SKM-1 (cell line): ENCODE data around the gene DNASE2B.

ENCODE experiments used
- DNase-seq: peaks from one replicate; lab custom pipeline; 2025; ENCODE audit not compliant: unreplicated experiment; lab: John Stamatoyannopoulos, UW

The DNASE2B gene

DNA sequence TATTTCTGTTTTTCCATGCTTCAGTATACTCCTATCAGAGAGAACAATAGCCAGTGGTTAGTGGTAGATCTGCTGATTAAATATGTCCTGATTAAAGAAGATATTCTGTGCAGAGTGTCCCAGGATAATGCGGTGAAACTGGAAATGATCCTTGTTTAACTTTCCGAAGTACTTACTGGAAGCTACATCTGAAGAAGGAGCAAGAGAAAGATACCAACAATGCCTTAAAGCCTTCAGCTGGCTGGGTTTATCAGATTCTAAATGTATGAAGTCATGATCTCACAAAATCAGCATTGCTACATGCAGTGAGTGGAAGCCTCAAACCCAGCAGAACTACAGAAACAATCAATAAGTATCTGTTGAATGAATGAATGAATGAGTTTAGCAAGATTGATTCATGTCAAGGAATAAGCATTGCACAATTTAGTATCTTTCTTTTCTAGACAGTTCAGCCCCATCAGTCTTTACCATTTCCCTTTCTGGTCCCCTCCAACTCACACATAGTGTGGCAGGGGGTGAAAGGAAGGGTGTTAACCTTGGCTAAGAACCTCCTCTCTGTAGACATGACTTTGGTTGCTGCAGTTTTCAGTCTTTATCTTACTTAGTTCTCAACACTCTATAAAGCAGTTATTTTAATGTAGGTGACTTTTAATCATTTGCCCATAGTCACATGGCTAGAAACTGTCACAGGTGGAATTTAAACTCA, 24.7 kb upstream of the DNASE2B start:
- DNase-seq = no peak

DNA sequence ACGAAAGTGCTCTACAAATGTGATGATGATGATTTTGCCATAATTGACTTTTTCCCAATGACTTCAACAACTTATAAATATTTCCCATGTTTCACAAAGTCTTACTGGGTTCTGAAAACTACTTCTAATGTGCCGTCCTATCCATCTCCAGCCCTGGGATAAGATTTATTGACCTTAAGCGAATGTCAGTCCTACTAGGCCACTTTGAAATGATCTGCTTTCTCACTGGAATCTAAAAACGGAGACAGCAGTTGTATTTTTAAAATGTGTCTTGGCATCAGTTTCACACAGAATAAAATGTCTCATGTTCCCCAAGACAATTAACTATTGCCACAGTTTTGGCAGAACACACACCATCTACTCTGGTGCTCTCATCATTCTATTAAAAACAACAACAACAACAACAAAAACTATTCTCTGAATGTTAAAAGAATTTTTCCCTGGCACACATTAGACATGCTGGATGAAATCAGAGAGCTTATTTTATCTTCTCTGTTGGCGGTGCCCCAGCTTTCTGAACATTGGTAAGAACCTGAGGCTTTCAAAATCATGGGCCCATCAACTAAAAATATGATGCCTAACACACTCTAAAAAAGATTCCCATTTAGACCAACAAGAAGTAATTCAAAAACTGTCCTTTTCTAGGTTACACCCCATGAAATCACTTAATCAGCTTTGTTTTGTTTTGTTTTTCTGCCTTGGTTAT, 23.1 kb upstream of the DNASE2B start:
- DNase-seq = no peak

DNA sequence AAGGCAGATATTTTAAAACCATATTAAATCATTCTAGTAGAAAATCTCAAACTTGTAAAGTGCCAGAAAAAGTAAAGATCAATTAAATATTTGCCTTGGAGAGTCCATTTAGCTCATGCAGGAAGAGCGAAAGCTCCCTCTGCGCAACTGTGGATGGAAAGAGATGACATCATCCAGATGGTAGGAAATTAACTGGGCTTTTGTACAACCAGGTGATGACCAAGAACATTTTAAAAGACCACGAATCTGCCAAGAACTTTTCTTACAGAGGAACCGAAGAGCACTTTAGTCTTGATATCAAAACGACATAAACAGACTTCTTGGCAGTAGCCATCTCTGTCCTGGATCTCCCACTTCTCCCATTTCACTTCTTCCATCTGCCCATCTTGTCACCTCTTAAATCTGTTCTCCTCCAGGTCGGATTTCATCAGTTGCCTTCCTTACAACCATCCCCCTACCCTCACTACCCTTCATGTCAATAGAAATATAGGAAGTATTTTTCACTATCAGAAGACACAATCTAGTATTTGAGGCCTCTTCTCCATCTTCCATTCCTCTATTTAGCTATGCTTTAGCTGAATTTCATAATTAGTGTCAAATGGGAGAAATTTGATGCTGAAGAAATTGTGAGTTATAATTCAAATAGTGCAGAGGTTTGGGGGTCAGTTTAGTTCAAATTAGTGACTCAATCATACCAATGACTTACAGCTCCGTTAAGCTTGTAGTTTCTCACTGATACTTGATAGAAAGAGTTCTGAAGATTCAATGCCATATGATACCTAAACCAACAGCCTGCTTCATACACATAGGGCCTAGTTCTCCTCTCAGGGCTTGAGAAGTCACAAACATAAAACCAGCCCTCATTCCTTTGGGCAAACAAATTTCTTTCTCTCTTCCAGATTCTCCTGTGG, 22.0 kb upstream of the DNASE2B start:
- DNase-seq = no peak

DNA sequence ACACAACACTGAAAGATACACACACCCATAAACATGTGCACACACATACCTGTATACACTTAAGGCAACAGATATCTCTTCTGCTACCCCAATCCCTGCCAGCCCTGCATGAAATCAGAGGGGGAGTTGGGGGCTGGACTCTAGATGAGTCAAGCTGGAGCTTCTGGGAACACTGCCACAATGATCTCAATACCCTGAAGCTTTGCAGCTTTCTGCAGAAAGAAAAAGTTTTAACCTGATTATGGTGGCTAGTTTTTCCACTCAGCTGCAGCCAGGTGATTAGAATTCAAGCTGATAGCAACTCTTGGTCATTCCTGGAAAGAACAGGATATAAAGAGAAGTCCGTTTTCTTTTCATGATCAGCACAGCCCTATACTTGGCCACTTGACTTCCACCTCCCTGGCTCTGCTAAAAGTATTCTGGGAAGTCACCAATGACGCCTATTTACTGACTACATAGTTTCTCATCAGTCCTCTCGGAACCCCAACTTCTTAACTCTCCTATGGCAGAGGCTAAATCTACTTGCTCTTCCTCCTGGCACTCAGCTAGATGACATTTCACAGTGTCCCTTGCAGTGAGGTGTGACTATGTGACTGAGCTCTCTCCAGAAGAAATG, 20.7 kb upstream of the DNASE2B start:
- DNase-seq = no peak

GRCh38 chr1:84379138-84379916, 19.0 kb upstream of the DNASE2B start:
- DNase-seq = no peak

- DNase-seq = no peak
Measured at GRCh38 chr1:84379917-84380180, 18.4 kb upstream of the DNASE2B start.

- DNase-seq = no peak
Measured at GRCh38 chr1:84382127-84382526, 16.2 kb upstream of the DNASE2B start.

DNA sequence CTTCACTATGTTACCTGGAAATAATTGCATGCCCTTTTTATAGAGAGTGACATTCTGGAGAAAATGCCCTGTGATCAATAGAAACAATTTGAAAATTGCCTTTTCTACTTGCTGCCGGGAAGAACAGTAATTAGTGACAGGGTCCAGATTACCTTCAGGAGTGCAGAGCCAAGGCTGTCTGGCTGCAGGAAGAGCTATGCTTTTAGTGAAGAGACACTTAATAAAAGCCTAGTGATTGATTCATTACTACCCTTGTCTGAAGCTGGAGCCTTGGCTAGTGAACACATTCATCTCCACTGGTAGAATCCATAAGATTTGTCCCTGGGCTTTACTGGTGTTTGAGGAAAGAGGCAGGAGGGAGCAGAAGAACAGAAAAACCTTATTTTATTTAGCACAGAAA, 12.9 kb upstream of the DNASE2B start:
- no peak for DNase-seq

DNA sequence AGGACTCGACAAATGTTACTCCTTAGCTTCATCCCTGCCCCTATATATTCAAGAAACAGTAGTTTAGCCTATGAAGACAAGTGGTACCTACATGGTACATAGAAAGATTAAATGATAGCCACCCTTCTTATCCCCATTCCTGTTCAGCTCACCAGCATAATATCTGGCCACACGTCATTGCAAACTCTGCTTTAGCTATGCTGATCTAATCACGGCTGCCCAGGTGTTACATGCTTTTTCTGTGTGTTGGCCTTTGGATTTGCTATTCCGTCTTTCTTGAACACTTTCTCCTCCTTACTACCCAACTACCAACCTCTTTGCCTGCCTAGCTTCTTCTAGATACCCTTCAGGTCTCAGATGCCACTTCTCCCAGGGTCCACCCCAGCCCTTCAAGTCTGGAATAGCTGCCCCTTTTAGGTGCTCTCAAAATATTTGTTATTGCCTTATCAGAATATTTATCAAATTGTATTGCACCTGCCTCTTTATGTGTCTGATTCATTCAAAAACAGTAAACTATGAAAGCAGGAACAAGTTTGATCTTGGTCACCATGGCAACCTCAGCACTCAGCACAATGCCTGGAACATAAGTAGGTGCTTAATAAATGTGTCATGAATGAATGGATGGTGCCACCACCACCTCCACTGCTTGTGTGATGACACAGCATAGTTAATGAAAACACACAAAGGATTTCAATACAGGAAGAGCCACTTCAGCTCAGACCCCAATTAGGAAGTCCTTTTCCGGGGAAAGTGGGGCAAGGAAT, 11.4 kb upstream of the DNASE2B start:
- no peak for DNase-seq

DNA sequence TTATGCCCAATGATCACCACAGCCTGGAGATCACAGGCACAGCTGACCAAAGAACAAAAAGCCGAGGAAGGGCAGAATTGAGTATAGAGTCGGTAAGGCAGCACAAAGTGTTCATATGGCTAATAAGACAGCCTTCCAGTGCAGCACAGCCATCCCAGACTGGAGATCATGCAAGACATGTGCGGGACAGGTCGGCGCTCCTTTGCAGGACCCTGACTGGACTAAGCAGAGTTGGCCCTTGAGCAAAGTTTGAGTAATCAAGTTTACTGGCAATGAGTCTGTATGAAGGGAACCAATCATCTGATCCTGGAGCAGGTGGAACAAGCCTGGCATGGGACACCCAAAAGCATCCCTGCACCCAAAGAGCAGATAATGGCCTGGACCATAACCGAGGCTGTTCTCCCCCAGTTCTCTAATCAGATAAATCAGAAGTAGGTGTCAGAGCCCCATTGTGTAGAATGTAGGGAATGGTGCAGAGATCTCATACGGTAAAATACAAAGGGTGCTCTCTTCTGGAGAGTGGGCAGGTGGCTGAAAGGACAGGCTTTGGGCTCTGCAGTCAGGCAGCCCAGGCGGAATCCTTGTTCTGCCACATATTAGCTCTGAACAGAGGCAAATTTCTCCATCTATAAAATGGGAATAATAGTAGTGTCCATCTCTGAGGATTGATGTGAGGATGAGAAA, 10.7 kb upstream of the DNASE2B start:
- no peak for DNase-seq

DNA sequence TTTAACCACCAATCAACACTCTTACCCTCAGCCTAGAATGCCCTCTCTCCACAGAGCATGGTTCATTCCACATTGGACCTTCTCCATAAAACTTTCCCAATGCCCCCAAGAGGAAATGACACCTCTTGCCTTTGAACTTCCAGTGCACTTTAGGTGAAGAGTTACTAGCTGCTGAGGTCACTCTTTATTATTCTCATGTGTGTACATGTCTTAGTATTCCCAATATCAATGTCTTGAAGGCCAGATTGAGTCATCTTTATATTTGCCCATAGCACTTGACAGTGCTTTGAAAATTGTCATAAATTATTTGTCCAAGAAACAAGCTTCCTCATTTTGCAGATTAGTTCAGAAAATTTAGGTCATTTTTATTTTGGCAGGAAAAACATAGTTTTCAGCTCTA, 8.1 kb upstream of the DNASE2B start:
- no peak for DNase-seq

DNA sequence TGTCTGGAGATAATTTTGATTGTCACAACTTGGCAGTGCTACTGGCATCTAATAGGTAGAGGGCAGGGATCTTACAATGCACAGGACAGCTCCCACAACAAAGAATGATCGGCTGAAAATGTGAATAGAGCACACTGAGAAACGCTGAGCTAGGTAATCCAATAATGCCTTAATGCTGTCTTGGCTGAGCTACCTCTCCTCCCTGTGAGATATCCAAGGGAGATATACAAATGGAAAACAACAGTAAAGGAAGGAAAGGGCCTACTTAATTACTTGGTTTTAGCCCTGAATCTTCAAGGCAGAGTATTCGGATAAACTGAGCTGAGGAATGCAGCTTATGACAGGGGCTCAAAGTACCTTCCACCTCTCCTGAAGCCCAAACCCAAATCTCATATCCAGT, 2.9 kb downstream of the DNASE2B start:
- DNase-seq = no peak

GRCh38 chr1:84402060-84402459, 3.8 kb downstream of the DNASE2B start:
- no peak for DNase-seq

DNA sequence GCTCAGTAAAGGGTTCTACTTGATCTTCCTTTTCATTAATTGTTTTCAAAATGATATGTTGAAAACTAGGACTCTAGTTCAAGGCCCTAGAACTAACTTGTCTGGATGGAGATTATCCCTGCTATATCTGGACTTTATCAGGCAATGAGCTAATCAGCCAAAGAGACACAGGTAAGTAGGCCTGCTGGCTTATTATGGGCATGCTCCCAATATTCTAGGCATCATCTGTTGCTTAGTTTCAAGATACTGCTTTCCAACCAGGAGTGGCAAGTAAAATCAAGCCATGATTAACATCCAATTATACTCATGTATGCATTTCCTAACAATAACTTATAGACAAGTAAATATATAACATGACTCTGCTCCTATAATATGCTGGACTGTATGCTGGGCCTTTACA, 4.2 kb downstream of the DNASE2B start:
- no peak for DNase-seq

GRCh38 chr1:84403347-84403746, 5.1 kb downstream of the DNASE2B start:
- DNase-seq = no peak

GRCh38 chr1:84406346-84406861, 8.1 kb downstream of the DNASE2B start:
- no peak for DNase-seq

GRCh38 chr1:84407524-84407923, 9.2 kb downstream of the DNASE2B start:
- no peak for DNase-seq

DNA sequence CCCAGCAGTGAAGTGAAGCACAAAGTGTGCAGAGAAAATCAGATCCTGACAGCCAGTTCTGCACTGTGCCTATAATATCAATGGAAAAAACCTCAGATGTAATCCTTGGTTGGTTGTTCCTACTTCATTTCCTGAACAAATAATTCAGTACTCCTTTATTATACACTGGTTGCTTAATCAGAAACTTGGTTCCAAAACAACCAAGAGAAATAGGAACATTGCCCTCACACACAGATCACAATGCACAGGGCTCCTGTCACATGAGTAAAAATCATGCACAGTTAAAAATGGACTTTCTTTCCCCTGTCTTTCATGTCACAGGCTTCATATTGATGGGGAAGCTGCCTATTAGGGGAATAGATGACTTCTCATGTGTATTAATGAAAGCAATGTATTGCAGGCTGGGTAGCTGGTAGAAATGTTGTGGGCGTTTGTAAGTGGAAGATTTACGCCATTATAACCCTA, 9.7 kb downstream of the DNASE2B start:
- DNase-seq = no peak

DNA sequence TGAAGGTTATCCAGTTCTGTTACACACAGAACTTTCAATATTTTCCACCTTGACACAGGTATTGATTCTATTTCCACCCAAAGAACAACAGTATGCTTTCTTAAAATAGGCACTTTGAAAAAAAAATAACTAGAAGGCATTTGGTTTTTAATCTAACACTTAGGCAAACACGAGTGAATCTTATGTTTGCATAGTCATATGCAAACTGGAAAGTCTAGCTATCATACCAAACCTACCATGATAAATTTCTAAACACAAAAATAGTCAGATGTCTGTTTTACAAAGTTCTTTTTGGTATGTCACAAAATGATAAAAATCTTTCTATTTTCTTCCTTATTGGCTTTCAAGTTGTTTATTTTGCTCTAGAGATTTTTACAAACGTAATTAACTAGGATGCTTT, 11.6 kb downstream of the DNASE2B start:
- no peak for DNase-seq
